IMR-90 (cell line): ENCODE measurements around the gene CD99L2. TPM values are rescaled to one million over a fixed set of nuclear protein-coding genes. Genes with fewer than 3 reads are reported as not detected.

Source experiments
- ATAC-seq: fragments of 200-7000 bp; cut with Tn5 transposase; 2 replicates; pipeline ENCODE4 v1.9.1; 2020; ENCODE audit warnings: low read depth, mild to moderate bottlenecking, moderate library complexity
- BruUV-seq: library from RNA; stranded (reverse); fragments of 400-500 nt; replicated peaks from 2 replicates; lab custom pipeline; 2021; lab: Mats Ljungman, UMichigan
- CTCF ChIA-PET: fragments of 300-600 bp; formaldehyde crosslinking; extraction: SDS; loops from one replicate; lab custom pipeline; 2021; ENCODE audit warnings: antibody characterized with exemption; lab: Yijun Ruan, JAX
- POLR2A ChIA-PET: fragments of 300-600 bp; sonication (Branson Sonifier 250); formaldehyde crosslinking; loops from one replicate; lab custom pipeline; 2022; ENCODE audit warnings: antibody characterized with exemption; ENCODE audit not compliant: unreplicated experiment; lab: Charles Lee
- DNase-seq: peaks from one replicate; pipeline ENCODE4 v3.0.0; 2013
- H2AFZ ChIP-seq: replicated peaks from 2 replicates; pipeline ENCODE3; 2013; ENCODE audit warnings: low read length, mild to moderate bottlenecking; ENCODE audit not compliant: poor library complexity
- H2AK5ac ChIP-seq: 2 replicates; pipeline ENCODE4 v1.6.1; 2013; ENCODE audit warnings: low read depth, low read length, inconsistent platforms
- H2AK9ac ChIP-seq: replicated peaks from 2 replicates; pipeline ENCODE3; 2013; ENCODE audit warnings: mild to moderate bottlenecking, low read depth, low read length, moderate library complexity; ENCODE audit not compliant: poor library complexity
- H2BK120ac ChIP-seq: 2 replicates; pipeline ENCODE4 v1.6.1; 2013; ENCODE audit warnings: low read depth, low read length, inconsistent platforms
- H2BK15ac ChIP-seq: 3 replicates; pipeline ENCODE4 v1.6.1; 2013; ENCODE audit warnings: low read depth, low read length, inconsistent platforms
- H2BK20ac ChIP-seq: 2 replicates; pipeline ENCODE4 v1.6.1; 2013; ENCODE audit warnings: low read depth, mild to moderate bottlenecking, inconsistent platforms, low read length, moderate library complexity
- H2BK5ac ChIP-seq: 2 replicates; pipeline ENCODE4 v1.6.1; 2013; ENCODE audit warnings: mild to moderate bottlenecking, low read depth, low read length, inconsistent platforms; ENCODE audit not compliant: poor library complexity, severe bottlenecking
- H3K14ac ChIP-seq: replicated peaks from 2 replicates; pipeline ENCODE4 v1.6.1; 2013; ENCODE audit warnings: low read depth, low read length, inconsistent platforms
- H3K18ac ChIP-seq: 2 replicates; pipeline ENCODE4 v1.6.1; 2013; ENCODE audit warnings: low read depth, low read length, control low read depth
- H3K23ac ChIP-seq: 2 replicates; pipeline ENCODE4 v1.6.1; 2013; ENCODE audit warnings: low read depth, low read length, inconsistent platforms
- H3K27ac ChIP-seq: 2 replicates; pipeline ENCODE4 v1.5.1; 2013; ENCODE audit warnings: mild to moderate bottlenecking, control low read depth, low read length; ENCODE audit not compliant: insufficient read depth
- H3K27me3 ChIP-seq: 2 replicates; pipeline ENCODE4 v1.6.1; 2013; ENCODE audit warnings: low read length; ENCODE audit not compliant: control insufficient read depth, insufficient read depth
- H3K36me3 ChIP-seq: 2 replicates; pipeline ENCODE4 v1.6.1; 2013; ENCODE audit warnings: low read length, mixed read lengths; ENCODE audit not compliant: control insufficient read depth, insufficient read depth
- H3K4ac ChIP-seq: 2 replicates; pipeline ENCODE4 v1.6.1; 2013; ENCODE audit warnings: low read depth, low read length, inconsistent platforms
- H3K4me1 ChIP-seq: 2 replicates; pipeline ENCODE4 v1.6.1; 2013; ENCODE audit warnings: low read length, mixed read lengths; ENCODE audit not compliant: control insufficient read depth, insufficient read depth
- H3K4me2 ChIP-seq: 2 replicates; pipeline ENCODE4 v1.6.1; 2013; ENCODE audit warnings: low read depth, mild to moderate bottlenecking, control low read depth, low read length, moderate library complexity
- H3K4me3 ChIP-seq: 2 replicates; pipeline ENCODE4 v1.5.1; 2013; ENCODE audit warnings: low read depth, mild to moderate bottlenecking, control low read depth, low read length, moderate library complexity; ENCODE audit not compliant: insufficient read depth
- H3K56ac ChIP-seq: 2 replicates; pipeline ENCODE4 v1.6.1; 2013; ENCODE audit warnings: low read length, inconsistent platforms; ENCODE audit not compliant: insufficient read depth; ENCODE audit errors: extremely low read depth
- H3K79me1 ChIP-seq, 2 experiments: 2 replicates each; pipeline ENCODE4 v1.6.1; 2013; ENCODE audit warnings: low read length in 2 of 2, inconsistent platforms in 1 of 2, low read depth in 1 of 2
- H3K9ac ChIP-seq: 2 replicates; pipeline ENCODE4 v1.6.1; 2013; ENCODE audit warnings: low read depth, low read length, control low read depth
- H3K9me1 ChIP-seq: 2 replicates; pipeline ENCODE4 v1.6.1; 2013; ENCODE audit warnings: low read length, inconsistent platforms; ENCODE audit not compliant: insufficient read depth
- H3K9me3 ChIP-seq: 2 replicates; pipeline ENCODE4 v1.6.1; 2013; ENCODE audit warnings: low read length; ENCODE audit not compliant: control insufficient read depth, insufficient read depth
- H4K20me1 ChIP-seq: 2 replicates; pipeline ENCODE4 v1.6.1; 2013; ENCODE audit warnings: low read length, inconsistent platforms; ENCODE audit not compliant: insufficient read depth
- H4K5ac ChIP-seq: 2 replicates; pipeline ENCODE4 v1.6.1; 2013; ENCODE audit warnings: mild to moderate bottlenecking, low read depth, low read length, control low read depth
- H4K8ac ChIP-seq, 2 experiments: 2 replicates each; pipeline ENCODE4 v1.6.1; 2013; ENCODE audit warnings: low read depth in 2 of 2, low read length in 2 of 2, control low read depth in 1 of 2, inconsistent platforms in 1 of 2
- H4K91ac ChIP-seq: 2 replicates; pipeline ENCODE4 v1.6.1; 2013; ENCODE audit warnings: low read depth, low read length, inconsistent platforms; ENCODE audit not compliant: insufficient read depth
- BHLHE40 ChIP-seq: fragments of 150-350 bp; IDR thresholded peaks from 2 replicates; pipeline ENCODE4 v1.6.1; 2016; ENCODE audit warnings: mild to moderate bottlenecking, low read depth, low read length
- CHD1 ChIP-seq: IDR thresholded peaks from 2 replicates; pipeline ENCODE4 v1.6.1; 2012; ENCODE audit warnings: low read depth, low read length, improper control_type of control experiment
- FOS ChIP-seq: fragments of 150-350 bp; IDR thresholded peaks from 2 replicates; pipeline ENCODE4 v1.6.1; 2016; ENCODE audit warnings: low read depth, low read length
- MAZ ChIP-seq: IDR thresholded peaks from 2 replicates; pipeline ENCODE4 v1.6.1; 2012; ENCODE audit warnings: low read depth, mild to moderate bottlenecking, low read length, improper control_type of control experiment, moderate library complexity, borderline replicate concordance
- POLR2A ChIP-seq: IDR thresholded peaks from 2 replicates; pipeline ENCODE4 v1.6.1; 2012; ENCODE audit warnings: mild to moderate bottlenecking, low read depth, low read length
- RFX5 ChIP-seq: IDR thresholded peaks from 2 replicates; pipeline ENCODE4 v1.8.0; 2012; ENCODE audit warnings: low read depth, mild to moderate bottlenecking, low read length, moderate library complexity
- WGBS, 2 experiments: methylation state at CpG; one replicate each; pipeline versions ENCODE4 v1.1.5 to v1.1.7; 2013; ENCODE audit warnings: missing lambda C conversion rate in 2 of 2; ENCODE audit not compliant: insufficient read length in 1 of 2; ENCODE audit errors: extremely low coverage in 2 of 2; 5-methylcytosine and 5-hydroxymethylcytosine counted together
- dilution Hi-C: fragments of 300-500 bp; cut with HindIII; formaldehyde crosslinking; loops from one replicate; pipeline ENCODE4 v1.14.3; 2018; ENCODE audit warnings: low sequenced_read_pairs; ENCODE audit not compliant: unreplicated experiment
- in situ Hi-C: fragments of 300-500 bp; cut with MboI; formaldehyde crosslinking; loops from 3 replicates; pipeline ENCODE4 v1.14.3; 2019; ENCODE audit warnings: low sequenced_read_pairs, inconsistent platforms, mixed read lengths
- intact Hi-C: fragments of 100-400 bp; cut with micrococcal nuclease; formaldehyde crosslinking; loops from 2 replicates; pipeline ENCODE4 v1.10.0; 2022
- polyA plus RNA-seq, 3 experiments: library from polyadenylated mRNA; depleted of rRNA; stranded (reverse); fragments of >200 nt; gene quantifications; 2 replicates each; pipeline ENCODE4 v1.2.3, GENCODE V29; 2012; ENCODE audit warnings: low replicate concordance in 1 of 3
- total RNA-seq: library from RNA; depleted of rRNA; stranded (reverse); fragments of >200 nt; gene quantifications from 2 replicates; pipeline ENCODE4 v1.2.3, GENCODE V29; 2012
- TF ChIP-seq, protein P1 (sequence below): conservative IDR thresholded peaks from 2 replicates; pipeline ENCODE4 v1.5.1; 2012; ENCODE audit warnings: mild to moderate bottlenecking, low read depth, low read length, improper control_type of control experiment

Gene CD99L2
- total and polyA plus RNA-seq, 2 of the 4 experiments (the other 2 are of a cell fraction), result 17.4 to 41.4 TPM

DNA sequence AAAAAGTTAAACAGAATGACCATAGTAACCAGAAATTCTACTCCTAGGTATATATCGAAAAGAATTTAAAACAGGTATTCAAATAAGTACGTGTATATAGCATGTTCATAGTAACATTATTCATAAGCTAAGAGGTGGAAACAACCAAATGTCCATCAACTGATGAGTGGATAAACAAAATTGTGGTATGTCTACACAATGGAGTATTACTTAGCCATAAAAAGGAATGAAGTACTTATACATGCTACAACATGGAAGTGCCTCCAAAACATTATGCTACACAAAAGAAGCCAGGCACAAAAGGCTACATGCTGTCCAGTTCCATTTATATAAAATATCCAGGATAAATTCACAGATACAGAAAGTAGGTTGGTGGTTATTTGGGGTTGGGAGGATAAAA lies 76.5 kb downstream of the CD99L2 start:
- Histone ChIP-seq H2AFZ (no peak overlapping the region), H2BK20ac (no peak overlapping the region), H3K9ac (no peak overlapping the region), H2AK5ac (no peak overlapping the region), H4K8ac (no peak overlapping the region), H3K18ac (no peak overlapping the region), H3K14ac (no peak overlapping the region), H3K4me2 (no peak overlapping the region), H3K27me3 (no peaks in the 10 kb centered on the region), H2BK15ac (no peak overlapping the region), H3K4ac (no peak overlapping the region), H3K4me3 (no peak overlapping the region), H3K27ac (no peak overlapping the region), H3K9me1 (no peaks in the 10 kb centered on the region), H2BK5ac (no peak overlapping the region), H3K56ac (no peak overlapping the region), H3K23ac (no peak overlapping the region), H2AK9ac (no peak overlapping the region), H2BK120ac (no peak overlapping the region), H3K4me1 (no peaks in the 10 kb centered on the region), H3K36me3 (no peaks in the 10 kb centered on the region), H4K91ac (no peak overlapping the region), H3K79me1 (no peaks in the 10 kb centered on the region), H4K5ac (no peak overlapping the region), H4K20me1 (no peaks in the 10 kb centered on the region), H3K9me3 (0 out of 2 replicates have a peak, but pooled peaks cover 2% of the 10 kb centered on the region)
- in situ Hi-C loops (no loop called here), intact Hi-C loops (no loop called here), dilution Hi-C loops (no loop called here)
- POLR2A ChIA-PET, result no interaction called here
- no TSS peak for BruUV-seq
- no CpG with 5 or more reads among the region's 2 CpGs for WGBS, 2 experiments
- no peak for ATAC-seq
- DNase-seq, result no peak
- TF ChIP-seq MAZ (no peak), CHD1 (no peak), POLR2A (no peak), RFX5 (no peak), BHLHE40 (no peak), FOS (no peak)
- TF ChIP-seq, protein P1, sequence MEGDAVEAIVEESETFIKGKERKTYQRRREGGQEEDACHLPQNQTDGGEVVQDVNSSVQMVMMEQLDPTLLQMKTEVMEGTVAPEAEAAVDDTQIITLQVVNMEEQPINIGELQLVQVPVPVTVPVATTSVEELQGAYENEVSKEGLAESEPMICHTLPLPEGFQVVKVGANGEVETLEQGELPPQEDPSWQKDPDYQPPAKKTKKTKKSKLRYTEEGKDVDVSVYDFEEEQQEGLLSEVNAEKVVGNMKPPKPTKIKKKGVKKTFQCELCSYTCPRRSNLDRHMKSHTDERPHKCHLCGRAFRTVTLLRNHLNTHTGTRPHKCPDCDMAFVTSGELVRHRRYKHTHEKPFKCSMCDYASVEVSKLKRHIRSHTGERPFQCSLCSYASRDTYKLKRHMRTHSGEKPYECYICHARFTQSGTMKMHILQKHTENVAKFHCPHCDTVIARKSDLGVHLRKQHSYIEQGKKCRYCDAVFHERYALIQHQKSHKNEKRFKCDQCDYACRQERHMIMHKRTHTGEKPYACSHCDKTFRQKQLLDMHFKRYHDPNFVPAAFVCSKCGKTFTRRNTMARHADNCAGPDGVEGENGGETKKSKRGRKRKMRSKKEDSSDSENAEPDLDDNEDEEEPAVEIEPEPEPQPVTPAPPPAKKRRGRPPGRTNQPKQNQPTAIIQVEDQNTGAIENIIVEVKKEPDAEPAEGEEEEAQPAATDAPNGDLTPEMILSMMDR, result no peak
- CTCF ChIA-PET, result no interaction called here
